Stimulated activated CD8-positive, alpha-beta memory T cell treated with anti-CD3 and anti-CD28 coated beads, Interleukin-7, amount 100 ng/mL, for 4 hours (primary cell): ENCODE measurements around the gene HLA-DQA1.
"Not testable (repeated sequence)": the region's sequence is repeated elsewhere in the genome, so short reads cannot be mapped to it uniquely, and the experiment has no call there.

Experiments
- DNase-seq, 2 donors: peaks; one replicate each; pipeline ENCODE4 v3.0.0-alpha.2; 2020; ENCODE audit warnings: low read depth in 2 of 2

Gene HLA-DQA1

GRCh38 chr6:32622545-32623401 is 14.4 kb upstream of the HLA-DQA1 start:
- peak; percentile 27 to 30 for DNase-seq

GRCh38 chr6:32623693-32624092 is 13.5 kb upstream of the HLA-DQA1 start:
- DNase-seq = no peak

GRCh38 chr6:32624565-32624964 is 12.6 kb upstream of the HLA-DQA1 start:
- DNase-seq = no peak

GRCh38 chr6:32625137-32625536 is 12.1 kb upstream of the HLA-DQA1 start:
- DNase-seq = no peak

DNA sequence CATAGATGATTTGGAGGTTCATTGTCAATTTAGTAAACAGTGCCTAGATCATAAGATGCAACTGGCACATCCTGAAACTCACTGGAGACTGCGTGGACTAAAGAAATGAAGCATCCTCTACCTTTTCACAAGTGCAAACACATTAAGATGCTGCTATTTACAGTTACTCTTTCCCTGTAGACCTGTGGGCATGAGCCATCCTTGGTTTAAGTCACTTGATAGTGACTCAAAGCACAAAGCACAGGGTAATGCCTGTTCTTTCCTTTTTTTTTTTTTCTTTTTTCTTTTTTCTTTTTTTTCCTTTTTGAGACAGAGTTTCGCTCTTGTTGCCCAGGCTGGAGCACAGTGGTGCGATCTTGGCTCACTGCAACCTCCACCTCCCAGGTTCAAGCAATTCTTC is 10.0 kb upstream of the HLA-DQA1 start:
- no peak for DNase-seq

GRCh38 chr6:32627831-32628230 is 9.4 kb upstream of the HLA-DQA1 start:
- DNase-seq = no peak

DNA sequence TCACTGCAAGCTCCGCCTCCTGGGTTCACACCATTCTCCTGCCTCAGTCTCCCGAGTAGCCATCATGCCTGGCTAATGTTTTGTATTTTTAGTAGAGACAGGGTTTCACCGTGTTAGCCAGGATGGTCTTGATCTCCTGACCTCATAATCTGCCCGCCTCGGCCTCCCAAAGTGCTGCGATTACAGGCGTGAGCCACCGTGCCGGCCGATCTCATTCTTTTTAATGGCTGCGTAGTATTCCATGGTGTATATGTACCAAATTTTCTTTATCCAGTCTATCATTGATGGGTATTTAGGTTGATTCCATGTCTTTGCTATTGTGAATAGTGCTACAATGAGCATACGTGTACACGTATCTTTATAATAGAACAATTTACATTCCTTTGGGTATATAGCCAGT is 7.4 kb upstream of the HLA-DQA1 start:
- not testable (repeated sequence) for DNase-seq

DNA sequence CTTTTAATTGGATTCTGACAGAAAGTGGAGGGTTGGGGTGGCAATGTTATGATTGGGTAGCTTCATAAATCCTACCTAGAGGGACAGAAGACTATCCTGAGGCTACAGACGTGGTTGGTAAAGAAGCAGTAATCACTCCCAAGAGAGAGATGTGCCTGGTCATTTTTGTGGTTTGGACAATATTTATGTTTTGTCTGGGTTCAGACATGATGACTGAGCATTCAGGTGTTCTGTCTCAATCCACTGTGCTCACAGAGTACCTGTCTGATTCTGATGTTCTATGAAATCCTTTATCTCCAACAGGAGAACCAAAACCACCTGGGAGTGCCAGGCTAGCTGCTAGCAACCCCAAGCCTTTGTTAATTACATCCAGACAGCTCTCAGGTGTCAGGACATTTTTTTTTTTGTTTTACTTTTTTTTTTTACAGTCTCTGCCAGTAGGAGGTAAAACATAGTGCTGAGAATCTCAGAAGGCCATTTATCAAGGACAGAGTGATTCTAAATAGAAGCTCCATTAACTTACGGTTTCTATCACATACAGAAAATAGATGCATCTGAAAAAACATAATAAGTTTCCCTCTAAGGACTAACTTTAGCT is 1.6 kb upstream of the HLA-DQA1 start:
- no peak for DNase-seq

- DNase-seq = no peak
These were observed 677 bp downstream of the HLA-DQA1 start for GRCh38 chr6:32637883-32638282.

- DNase-seq = no peak
These were observed 1.5 kb downstream of the HLA-DQA1 start for GRCh38 chr6:32638532-32639219.

GRCh38 chr6:32639440-32640394 is 2.5 kb downstream of the HLA-DQA1 start:
- DNase-seq = no peak

DNA sequence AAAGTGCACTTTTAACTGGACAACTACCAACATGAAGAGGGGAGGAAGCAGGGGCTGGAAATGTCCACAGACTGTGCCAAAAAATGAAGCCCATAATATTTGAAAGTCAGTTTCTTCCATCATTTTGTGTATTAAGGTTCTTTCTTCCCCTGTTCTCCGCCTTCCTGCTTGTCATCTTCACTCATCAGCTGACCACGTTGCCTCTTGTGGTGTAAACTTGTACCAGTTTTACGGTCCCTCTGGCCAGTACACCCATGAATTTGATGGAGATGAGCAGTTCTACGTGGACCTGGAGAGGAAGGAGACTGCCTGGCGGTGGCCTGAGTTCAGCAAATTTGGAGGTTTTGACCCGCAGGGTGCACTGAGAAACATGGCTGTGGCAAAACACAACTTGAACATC is 3.9 kb downstream of the HLA-DQA1 start:
- no peak for DNase-seq

DNA sequence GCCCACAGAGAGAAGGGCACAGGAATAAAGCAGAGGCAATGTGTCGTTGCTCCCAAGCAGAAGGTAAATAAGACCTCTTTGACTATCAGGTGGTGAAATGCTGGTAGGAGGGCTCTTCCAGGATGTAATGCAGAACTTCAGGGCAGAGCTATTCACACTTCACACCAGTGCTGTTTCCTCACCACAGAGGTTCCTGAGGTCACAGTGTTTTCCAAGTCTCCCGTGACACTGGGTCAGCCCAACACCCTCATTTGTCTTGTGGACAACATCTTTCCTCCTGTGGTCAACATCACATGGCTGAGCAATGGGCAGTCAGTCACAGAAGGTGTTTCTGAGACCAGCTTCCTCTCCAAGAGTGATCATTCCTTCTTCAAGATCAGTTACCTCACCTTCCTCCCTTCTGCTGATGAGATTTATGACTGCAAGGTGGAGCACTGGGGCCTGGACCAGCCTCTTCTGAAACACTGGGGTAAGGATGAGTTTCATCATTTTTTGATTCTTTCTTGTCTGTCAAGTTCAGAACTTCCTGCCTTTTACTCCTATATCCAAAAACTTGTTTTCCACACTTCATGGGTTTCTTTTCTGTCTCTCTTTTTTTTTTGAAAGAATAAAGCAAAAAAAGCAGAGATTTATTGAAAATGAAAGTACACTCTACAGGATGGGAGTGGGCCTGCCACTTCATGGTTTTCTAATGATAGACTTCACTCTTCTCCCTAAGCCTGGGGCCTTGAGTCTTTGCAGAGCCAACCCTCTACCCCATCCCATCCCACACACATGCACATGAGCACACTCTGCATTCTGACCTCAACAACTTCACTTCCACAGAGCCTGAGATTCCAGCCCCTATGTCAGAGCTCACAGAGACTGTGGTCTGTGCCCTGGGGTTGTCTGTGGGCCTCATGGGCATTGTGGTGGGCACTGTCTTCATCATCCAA is 4.8 kb downstream of the HLA-DQA1 start:
- DNase-seq = not testable (repeated sequence)

- DNase-seq = no peak
These were observed 5.5 kb downstream of the HLA-DQA1 start for GRCh38 chr6:32642720-32643106.

GRCh38 chr6:32643904-32644303 is 6.7 kb downstream of the HLA-DQA1 start:
- DNase-seq = no peak

DNA sequence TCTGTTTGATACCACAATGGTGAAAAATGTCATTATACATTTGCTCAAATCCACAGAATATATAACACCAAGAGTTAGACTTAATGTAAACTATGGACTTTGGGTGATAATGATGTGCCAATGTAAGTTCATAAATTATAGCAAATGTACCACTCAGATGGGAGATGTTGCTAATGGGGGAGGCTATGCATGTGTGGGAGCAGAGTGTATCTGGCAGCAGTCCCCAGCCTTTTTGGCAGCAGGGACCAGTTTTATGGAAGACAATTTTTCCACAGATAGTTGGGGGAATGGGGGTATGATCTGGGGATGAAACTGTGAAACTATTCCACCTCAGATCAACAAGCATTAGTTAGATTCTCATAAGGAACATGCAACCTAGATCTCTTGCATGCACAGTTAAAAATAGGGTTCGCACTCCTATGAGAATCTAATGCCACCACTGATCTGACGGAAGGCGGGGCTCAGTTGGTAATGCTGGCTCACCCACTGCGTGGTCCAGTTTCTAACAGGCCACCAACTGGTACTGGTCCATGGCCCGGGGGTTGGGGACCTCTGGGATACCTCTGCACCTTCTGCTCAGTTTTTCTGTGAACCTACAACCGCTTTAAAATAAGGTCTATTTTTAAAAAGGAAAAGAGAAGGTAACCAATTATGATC is 8.0 kb downstream of the HLA-DQA1 start:
- no peak for DNase-seq

- DNase-seq = no peak
These were observed 18.1 kb downstream of the HLA-DQA1 start for GRCh38 chr6:32655203-32655710.

- not testable (repeated sequence) for DNase-seq
These were observed 20.1 kb downstream of the HLA-DQA1 start for GRCh38 chr6:32657329-32657728.

- DNase-seq = not testable (repeated sequence)
These were observed 20.6 kb downstream of the HLA-DQA1 start for GRCh38 chr6:32657819-32658218.
